Cardiac fibroblast (primary cell): ENCODE results near the gene ADAM19.

ENCODE experiments used
- DNase-seq, 2 donors: peaks; one replicate each; pipeline versions ENCODE4 v3.0.0 to v3.0.0-alpha.2; 2010; ENCODE audit warnings: low read depth in 2 of 2
- H3K4me3 ChIP-seq, 2 donors: replicated peaks in 1 of 2; 1 replicate in 1 of 2; 2 replicates in 1 of 2; pipeline ENCODE4 v1.5.1; 2011; ENCODE audit warnings: low read depth in 2 of 2, low read length in 2 of 2, mild to moderate bottlenecking in 2 of 2, moderate library complexity in 1 of 2
- CTCF ChIP-seq: IDR thresholded peaks from one replicate; pipeline ENCODE4 v1.5.1; 2011; ENCODE audit warnings: low read depth, mild to moderate bottlenecking, low read length, inconsistent platforms

ADAM19 gene

GRCh38 chr5:157528036-157528632 is 47.4 kb downstream of the ADAM19 start:
- DNase-seq: peak in 1 of 2 donors; percentile 12
- no peak overlapping the region for H3K4me3 ChIP-seq
- TF ChIP-seq CTCF: no peak

- DNase-seq: no peak
- TF ChIP-seq CTCF: no peak
- no peak overlapping the region for H3K4me3 ChIP-seq
These were observed 50.7 kb downstream of the ADAM19 start for GRCh38 chr5:157524887-157525286.

- no peak for TF ChIP-seq CTCF
- no peak overlapping the region for H3K4me3 ChIP-seq
These were observed 51.6 kb downstream of the ADAM19 start for GRCh38 chr5:157523976-157524375.

GRCh38 chr5:157521704-157522029 is 53.9 kb downstream of the ADAM19 start:
- TF ChIP-seq CTCF: no peak
- H3K4me3 ChIP-seq: no peak overlapping the region
- no peak for DNase-seq

More at GRCh38 chr5:157523976-157524375, 51.6 kb downstream of the ADAM19 start:
- DNase-seq: peak in 1 of 2 donors; percentile 61

- TF ChIP-seq CTCF: peak; percentile 41
- no peak overlapping the region for H3K4me3 ChIP-seq
- peak; percentile 73 to 94 for DNase-seq
These were observed 54.5 kb downstream of the ADAM19 start for GRCh38 chr5:157520911-157521703.

- no peak for TF ChIP-seq CTCF
- DNase-seq: no peak
- no peak overlapping the region for H3K4me3 ChIP-seq
These were observed 55.9 kb downstream of the ADAM19 start for GRCh38 chr5:157519579-157520253.
